ENCODE results near the gene EMX2.

GRCh38 chr10:117541909-117542705 lies 439 bp upstream of the EMX2 start:
- TF ChIP-seq POLR2AphosphoS5 (IDR thresholded peaks at IDR 0.05; ENCODE audit: insufficient read depth, low read depth, low read length) (no peak), JUN (IDR thresholded peaks at IDR 0.05; ENCODE audit: borderline replicate concordance, insufficient read depth, insufficient read length, low read depth) (no peak), MYC (IDR thresholded peaks at IDR 0.05; ENCODE audit: low read depth, low read length) (no peak), CTCF (IDR thresholded peaks at IDR 0.05; ENCODE audit: extremely low read depth in 1 of 2, insufficient read depth in 1 of 2, low read depth in 1 of 2, low read length in 2 of 2) (no peak), POLR2A (IDR thresholded peaks at IDR 0.05; ENCODE audit: low read depth, low read length) (no peak), GATA2 (IDR thresholded peaks at IDR 0.05; ENCODE audit: insufficient read depth, insufficient read length, low read depth, low read length) (no peak), EZH2 (IDR thresholded peaks at IDR 0.05; ENCODE audit: borderline replicate concordance, low read depth, low read length, severe bottlenecking) (peak; percentile 100), MAX (IDR thresholded peaks at IDR 0.05; ENCODE audit: insufficient read depth, insufficient read length) (no peak), FOS (IDR thresholded peaks at IDR 0.05; ENCODE audit: borderline replicate concordance, insufficient read depth, low read length) (no peak)
